Panc1 (cell line): ENCODE data around the gene AGBL1.

ENCODE experiments used
- POLR2AphosphoS5 ChIP-seq: IDR thresholded peaks from 2 replicates; pipeline ENCODE4 v1.6.1; 2012; ENCODE audit warnings: mild to moderate bottlenecking, low read depth, low read length, moderate library complexity
- SIN3A ChIP-seq: IDR thresholded peaks from 2 replicates; pipeline ENCODE4 v1.6.1; 2012; ENCODE audit warnings: low read depth, mild to moderate bottlenecking, low read length, moderate library complexity, borderline replicate concordance; ENCODE audit not compliant: insufficient read depth
- TCF7L2 ChIP-seq: IDR thresholded peaks from 2 replicates; pipeline ENCODE4 v1.6.1; 2011; ENCODE audit warnings: mild to moderate bottlenecking, low read depth, low read length, inconsistent platforms
- TF ChIP-seq, protein P1 (sequence below): fragments of 450-650 bp; IDR thresholded peaks from 2 replicates; pipeline ENCODE4 v1.5.1; 2017; ENCODE audit warnings: mild to moderate bottlenecking
- TF ChIP-seq, protein P2 (sequence below), 2 experiments: IDR thresholded peaks; 2 replicates each; pipeline ENCODE4 v1.6.1; 2011 to 2012; ENCODE audit warnings: low read depth in 2 of 2, control low read depth in 1 of 2, low read length in 1 of 2, mild to moderate bottlenecking in 1 of 2, moderate library complexity in 1 of 2; ENCODE audit not compliant: insufficient read depth in 1 of 2

DNA sequence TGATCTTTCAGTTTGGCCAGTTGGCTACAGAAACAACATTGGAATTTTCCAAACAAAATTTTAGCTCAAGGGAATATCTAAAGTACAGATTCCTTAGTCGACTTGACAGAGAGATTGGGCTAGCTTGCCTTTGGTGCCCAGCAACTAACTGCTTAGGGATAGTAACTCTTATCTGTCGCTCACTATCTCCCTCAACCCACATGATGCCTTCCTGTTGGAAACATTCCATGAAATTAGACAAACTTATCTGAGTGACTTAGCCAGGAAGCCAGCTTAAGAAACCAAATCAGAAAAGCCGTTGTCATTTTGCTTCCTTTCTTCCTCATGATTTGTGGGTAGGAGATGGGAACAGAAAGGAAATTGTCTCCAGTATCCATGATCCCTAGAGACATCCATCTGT lies 791.2 kb downstream of the AGBL1 start:
- TF ChIP-seq SIN3A: no peak
- TF ChIP-seq, protein P1, sequence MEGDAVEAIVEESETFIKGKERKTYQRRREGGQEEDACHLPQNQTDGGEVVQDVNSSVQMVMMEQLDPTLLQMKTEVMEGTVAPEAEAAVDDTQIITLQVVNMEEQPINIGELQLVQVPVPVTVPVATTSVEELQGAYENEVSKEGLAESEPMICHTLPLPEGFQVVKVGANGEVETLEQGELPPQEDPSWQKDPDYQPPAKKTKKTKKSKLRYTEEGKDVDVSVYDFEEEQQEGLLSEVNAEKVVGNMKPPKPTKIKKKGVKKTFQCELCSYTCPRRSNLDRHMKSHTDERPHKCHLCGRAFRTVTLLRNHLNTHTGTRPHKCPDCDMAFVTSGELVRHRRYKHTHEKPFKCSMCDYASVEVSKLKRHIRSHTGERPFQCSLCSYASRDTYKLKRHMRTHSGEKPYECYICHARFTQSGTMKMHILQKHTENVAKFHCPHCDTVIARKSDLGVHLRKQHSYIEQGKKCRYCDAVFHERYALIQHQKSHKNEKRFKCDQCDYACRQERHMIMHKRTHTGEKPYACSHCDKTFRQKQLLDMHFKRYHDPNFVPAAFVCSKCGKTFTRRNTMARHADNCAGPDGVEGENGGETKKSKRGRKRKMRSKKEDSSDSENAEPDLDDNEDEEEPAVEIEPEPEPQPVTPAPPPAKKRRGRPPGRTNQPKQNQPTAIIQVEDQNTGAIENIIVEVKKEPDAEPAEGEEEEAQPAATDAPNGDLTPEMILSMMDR: no peak
- TF ChIP-seq, protein P2, sequence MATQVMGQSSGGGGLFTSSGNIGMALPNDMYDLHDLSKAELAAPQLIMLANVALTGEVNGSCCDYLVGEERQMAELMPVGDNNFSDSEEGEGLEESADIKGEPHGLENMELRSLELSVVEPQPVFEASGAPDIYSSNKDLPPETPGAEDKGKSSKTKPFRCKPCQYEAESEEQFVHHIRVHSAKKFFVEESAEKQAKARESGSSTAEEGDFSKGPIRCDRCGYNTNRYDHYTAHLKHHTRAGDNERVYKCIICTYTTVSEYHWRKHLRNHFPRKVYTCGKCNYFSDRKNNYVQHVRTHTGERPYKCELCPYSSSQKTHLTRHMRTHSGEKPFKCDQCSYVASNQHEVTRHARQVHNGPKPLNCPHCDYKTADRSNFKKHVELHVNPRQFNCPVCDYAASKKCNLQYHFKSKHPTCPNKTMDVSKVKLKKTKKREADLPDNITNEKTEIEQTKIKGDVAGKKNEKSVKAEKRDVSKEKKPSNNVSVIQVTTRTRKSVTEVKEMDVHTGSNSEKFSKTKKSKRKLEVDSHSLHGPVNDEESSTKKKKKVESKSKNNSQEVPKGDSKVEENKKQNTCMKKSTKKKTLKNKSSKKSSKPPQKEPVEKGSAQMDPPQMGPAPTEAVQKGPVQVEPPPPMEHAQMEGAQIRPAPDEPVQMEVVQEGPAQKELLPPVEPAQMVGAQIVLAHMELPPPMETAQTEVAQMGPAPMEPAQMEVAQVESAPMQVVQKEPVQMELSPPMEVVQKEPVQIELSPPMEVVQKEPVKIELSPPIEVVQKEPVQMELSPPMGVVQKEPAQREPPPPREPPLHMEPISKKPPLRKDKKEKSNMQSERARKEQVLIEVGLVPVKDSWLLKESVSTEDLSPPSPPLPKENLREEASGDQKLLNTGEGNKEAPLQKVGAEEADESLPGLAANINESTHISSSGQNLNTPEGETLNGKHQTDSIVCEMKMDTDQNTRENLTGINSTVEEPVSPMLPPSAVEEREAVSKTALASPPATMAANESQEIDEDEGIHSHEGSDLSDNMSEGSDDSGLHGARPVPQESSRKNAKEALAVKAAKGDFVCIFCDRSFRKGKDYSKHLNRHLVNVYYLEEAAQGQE (IDR thresholded peaks at IDR 0.05; ENCODE audit: insufficient read depth in 1 of 2, low read depth in 2 of 2, low read length in 1 of 2): no peak
- no peak for TF ChIP-seq POLR2AphosphoS5
- TF ChIP-seq TCF7L2: no peak
